ENCODE data around the gene GRIK1.

DNA sequence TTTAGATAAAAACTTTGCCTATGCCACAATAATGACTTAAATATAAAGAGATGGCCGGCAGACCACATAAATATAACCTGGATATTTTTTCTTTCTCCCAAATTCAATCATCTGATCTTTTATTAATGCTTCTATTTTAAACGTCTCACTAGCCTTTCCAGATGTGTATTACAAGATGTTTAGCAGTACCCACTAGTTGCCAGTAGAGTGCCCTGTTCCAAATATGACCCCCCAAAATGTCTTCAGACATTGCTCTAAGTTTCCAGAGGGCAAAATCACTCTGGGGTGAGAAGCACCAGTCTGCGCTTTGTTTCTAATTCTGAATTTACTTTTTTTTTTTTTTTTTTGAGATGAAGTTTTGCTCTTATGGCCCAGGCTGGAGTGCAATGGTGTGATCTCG lies 268.1 kb downstream of the GRIK1 start:
- TF ChIP-seq, protein P1, sequence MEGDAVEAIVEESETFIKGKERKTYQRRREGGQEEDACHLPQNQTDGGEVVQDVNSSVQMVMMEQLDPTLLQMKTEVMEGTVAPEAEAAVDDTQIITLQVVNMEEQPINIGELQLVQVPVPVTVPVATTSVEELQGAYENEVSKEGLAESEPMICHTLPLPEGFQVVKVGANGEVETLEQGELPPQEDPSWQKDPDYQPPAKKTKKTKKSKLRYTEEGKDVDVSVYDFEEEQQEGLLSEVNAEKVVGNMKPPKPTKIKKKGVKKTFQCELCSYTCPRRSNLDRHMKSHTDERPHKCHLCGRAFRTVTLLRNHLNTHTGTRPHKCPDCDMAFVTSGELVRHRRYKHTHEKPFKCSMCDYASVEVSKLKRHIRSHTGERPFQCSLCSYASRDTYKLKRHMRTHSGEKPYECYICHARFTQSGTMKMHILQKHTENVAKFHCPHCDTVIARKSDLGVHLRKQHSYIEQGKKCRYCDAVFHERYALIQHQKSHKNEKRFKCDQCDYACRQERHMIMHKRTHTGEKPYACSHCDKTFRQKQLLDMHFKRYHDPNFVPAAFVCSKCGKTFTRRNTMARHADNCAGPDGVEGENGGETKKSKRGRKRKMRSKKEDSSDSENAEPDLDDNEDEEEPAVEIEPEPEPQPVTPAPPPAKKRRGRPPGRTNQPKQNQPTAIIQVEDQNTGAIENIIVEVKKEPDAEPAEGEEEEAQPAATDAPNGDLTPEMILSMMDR (optimal IDR thresholded peaks at IDR 0.05 in 1 of 3, IDR thresholded peaks at IDR 0.05 in 1 of 3, conservative IDR thresholded peaks at IDR 0.05 in 1 of 3; ENCODE audit: extremely low read depth in 1 of 3, insufficient read depth in 2 of 3, low read length in 3 of 3): peak in 1 of 3 experiments; percentile 6
- no peak for TF ChIP-seq EZH2 (IDR thresholded peaks at IDR 0.05; ENCODE audit: low read length)

All from keratinocyte (primary cell).